Stimulated activated CD8-positive, alpha-beta memory T cell treated with anti-CD3 and anti-CD28 coated beads, Interleukin-7, amount 100 ng/mL, for 1 hour (primary cell): ENCODE results near the gene SYNDIG1.

ENCODE experiments used
- DNase-seq, 2 donors: peaks; one replicate each; pipeline ENCODE4 v3.0.0-alpha.2; 2020; ENCODE audit warnings: low read depth in 2 of 2

SYNDIG1 gene

DNA sequence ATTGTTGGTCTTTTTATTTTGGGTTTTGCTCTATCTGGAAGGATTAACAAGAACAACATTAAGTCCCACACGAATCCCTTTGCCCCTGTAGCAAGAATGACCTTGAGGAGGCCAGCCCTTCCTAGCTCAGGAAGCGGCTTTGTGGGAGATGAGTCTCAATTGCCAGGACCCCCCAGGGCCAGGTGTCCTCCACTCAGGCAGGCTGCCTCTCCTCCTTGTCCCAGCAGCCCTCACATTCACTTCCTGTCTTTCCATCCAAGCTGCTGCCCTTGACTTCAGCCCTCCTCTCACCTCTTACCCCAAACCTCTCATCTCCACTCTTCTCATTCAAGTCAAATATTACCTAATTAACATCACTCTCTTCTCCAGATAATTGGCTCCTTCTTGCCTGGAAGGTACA lies 22.6 kb upstream of the SYNDIG1 start:
- DNase-seq, result no peak

DNA sequence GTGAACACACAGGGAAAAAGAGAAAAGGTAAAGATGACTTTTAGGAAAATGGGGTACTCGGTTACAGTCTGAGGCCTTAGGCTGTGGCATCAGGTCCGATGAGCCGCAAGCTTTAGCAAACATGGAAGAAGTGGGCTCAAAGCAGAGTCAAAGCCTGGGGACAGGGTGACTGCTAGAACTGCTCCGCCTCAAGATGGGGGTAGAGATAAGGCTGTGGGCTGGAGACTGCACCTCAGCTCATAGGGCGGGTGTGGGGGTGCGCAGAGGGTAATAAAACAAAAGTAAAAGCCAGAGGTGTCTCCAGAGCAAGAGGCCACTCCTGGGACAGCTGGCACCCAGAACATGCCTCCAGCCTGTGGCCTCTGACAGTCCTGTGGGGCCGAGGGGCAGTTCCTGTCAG lies 21.3 kb upstream of the SYNDIG1 start:
- no peak for DNase-seq

DNA sequence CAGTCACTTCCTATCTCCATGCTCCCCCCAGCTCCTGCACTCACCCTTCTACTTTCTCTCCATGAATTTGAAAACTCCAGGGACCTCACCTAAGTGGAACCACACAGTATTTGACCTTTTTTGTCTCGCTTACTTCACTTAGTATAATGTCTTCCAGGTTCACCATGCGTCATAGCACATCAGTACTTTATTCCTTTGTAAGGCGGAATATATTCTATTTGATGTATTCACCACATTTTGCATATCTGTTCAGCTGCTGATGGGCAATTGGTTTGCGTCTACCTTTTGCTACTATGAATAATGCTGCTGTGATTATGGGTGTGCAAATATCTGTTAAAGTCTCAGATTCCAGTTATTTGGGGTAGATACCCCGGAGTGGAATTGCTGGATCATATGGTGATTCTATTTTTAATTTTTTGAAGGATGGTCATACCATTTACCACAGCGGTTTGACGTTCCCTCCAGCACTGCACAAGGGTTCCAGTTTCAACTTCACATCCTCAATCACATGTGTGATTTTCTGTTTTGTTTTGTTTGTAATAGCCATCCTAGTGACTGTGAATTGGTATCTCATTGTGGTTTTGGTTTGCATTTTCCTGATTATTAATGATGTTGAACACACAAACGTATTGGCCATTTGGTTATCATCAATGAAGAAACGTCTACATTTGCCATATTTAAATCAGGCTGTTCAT lies 20.3 kb upstream of the SYNDIG1 start:
- no peak for DNase-seq

DNA sequence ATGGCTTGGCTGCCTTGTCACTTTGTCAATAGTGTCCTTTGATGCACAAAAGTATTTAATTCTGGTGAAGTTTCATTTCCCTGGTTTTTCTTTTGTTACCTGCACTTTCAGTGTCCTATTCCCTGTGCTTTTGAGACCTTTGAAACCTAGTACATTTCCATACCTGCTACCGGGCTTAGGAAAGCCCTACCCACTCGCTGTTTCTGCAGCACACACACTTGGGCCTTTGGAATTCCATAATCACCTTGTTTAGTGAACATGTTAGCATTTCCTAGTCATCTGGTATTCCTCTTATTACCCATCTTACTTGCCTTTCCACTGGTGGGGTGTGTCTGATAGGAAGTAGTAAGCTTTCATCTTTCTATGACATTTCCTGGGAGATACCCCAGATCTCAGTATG lies 19.3 kb upstream of the SYNDIG1 start:
- DNase-seq, result no peak

DNA sequence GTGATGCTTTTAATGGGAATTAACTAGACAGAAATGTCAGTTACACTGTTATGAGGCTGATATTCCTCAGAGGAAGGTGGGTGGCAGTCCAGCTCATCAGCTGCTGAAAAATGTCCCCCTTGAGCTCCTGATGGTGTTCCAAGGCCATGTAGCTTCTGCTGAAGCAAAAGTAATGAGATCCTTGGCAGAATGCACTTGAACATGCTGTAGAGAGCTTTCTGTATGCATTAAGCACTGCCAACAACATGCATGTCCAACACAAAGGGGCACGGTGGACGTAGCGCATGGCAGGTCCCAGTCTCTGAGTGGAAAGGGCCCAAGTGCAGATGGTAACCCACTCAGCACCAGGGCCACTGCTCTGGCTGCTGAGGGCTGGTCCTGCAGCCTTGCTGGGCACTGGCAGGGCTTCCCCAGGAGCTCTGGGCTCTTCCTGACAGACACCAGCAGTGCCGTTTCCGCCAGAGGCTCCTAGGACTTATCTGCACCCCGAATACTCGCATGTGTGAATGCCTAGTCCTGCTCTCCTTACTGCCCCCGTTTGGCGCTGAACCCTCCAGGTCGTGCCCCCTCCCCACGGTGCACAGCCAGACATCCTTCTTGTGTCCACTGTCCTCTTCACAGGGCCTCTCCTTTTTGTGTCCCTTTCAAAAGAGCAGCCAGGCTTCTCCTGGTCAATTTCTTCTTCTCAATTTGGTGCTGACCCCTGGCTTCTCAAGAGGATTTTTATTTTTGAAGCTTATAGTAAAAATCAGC lies 18.6 kb upstream of the SYNDIG1 start:
- no peak for DNase-seq

DNA sequence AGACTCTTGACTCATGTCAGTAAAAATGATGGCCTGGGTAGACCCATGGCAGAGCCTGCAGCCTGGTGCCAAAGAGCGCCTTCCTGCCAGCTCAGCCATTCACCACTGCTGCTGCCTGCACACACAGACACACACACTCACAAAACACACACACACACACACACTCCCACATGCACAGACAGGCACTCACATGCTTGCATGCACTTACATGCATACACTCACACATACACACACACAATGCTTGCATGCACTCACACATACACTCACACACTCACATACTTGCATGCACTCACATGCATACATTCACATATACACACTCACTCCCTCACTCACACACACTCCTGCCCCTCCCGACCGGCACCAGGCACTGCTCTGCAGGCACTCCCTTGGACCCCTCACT lies 18.0 kb upstream of the SYNDIG1 start:
- DNase-seq, result no peak

DNA sequence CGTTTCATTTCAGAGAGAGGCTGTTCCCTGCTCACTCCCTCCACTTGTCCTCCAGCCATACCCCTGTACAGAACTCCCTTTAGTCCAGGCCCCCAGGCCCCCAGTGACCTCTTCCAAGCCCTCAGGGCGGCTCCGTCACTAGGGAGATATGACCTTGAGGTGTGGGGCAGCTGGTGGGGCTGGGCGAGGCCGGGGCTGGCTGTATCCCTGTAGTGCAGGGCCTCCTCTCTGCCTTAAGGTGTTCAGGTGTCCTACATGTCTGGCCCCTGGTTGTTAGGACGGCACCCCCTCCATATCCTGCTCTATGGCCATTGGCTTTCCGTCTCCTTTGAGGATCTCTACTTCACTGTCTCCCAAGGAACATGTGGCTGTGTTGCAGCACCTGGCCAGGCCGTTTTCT lies 17.4 kb upstream of the SYNDIG1 start:
- DNase-seq, result no peak

DNA sequence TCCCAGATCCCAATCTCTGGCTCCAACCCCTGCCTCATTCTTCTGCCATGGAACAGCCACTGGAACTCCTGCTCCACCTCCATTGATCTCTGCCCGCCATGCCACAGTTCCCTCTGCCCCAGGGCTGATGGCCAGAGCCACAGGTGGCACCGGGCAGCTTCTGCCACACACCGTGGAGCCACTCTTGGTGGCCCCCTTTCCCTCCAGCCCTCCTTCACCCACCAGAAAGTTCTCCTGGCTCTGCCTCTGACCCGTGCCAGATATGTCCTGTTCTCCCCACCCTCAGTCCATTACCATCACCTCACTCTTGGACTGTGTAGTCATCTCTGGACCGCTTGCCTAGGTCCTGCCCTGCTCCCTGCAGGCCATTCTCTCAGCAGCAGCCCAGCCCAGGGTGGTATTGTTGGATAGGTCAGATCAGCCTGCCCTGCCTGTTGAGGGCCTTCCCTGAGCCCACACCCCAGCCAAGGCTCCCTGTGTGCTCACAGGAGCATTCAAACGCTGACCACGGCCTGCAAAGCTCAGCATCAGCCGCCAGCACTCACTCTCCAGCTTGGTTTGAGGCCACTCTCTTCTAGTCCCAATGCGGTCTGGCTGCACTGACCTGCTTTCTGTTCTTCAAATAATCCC lies 16.8 kb upstream of the SYNDIG1 start:
- DNase-seq, result no peak

DNA sequence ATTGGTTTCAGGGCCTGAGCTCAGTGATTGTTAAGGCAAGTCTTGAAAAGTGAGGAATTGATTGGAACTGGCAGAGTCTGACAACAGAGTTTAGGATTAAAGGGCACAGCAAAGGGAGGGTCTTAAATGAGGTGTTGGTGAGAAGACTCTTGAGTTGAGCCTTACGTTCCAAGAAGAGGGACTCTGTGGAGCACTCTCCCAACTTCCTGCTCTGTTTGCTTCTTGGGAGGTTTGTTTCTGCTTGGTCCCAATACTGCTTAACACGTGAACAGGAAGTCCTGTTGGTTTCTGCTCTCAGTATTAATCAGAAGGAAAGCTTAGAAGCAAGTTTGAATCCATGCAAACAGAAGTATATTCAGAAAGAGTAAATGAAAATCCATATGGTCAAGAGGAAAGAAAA lies 15.6 kb upstream of the SYNDIG1 start:
- no peak for DNase-seq

DNA sequence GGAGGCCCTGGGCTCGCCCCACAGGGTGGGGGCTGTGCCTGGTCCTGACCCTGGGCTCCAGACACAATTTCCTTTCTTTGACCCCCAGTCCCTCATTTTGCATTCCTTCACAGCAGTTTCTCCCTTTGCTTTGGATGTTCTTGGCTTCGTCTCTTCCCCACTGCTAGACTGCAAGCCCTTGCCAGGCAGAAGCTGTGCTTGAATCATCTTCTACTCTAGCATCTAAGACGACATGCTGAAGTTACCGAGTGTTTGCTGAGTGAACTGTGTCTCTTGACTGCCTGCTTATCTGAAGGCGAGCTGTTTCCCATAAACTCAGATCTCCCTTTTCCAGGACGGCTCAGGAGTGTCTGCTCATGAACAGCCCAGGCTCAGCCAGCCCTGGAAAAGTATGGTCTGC lies 14.3 kb upstream of the SYNDIG1 start:
- no peak for DNase-seq

DNA sequence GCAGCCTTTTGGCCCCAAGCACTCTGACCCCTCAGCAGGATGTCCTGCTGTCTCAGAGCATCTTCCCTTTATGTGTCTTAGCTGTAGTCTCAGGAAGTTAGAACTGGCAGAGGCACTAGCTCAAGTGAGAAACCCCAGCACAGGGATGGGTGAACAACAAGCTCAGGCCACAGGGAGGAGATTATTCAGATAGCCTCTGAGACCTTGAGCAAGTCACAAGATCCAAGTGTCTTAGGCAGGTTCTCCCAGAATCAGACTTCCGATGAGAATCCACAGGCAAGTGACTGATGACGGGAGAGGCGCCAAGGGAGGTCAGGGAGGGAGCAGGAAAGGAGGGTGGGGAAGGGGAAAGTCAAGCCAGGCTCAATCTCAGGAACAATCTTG lies 13.0 kb upstream of the SYNDIG1 start:
- DNase-seq, result no peak

DNA sequence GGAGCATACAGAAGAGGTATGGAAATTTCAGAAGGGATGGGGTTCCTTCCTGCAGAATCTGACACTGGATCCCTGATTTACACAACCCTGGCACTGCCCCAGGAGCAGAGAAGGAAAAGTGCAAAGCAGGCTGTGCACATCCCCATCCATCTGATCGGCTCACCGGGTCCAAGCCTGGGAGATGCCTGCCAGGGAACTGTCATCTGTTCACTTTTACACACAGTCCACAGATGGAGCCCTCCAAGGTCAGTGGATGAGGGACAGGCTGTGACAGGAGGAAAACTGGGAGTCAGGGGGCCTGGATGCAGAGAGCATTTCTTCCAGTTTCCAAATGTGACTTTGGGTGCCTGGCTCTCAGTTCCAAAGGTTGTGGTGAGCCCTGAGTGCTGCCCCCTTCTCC lies 11.0 kb upstream of the SYNDIG1 start:
- DNase-seq, result no peak

DNA sequence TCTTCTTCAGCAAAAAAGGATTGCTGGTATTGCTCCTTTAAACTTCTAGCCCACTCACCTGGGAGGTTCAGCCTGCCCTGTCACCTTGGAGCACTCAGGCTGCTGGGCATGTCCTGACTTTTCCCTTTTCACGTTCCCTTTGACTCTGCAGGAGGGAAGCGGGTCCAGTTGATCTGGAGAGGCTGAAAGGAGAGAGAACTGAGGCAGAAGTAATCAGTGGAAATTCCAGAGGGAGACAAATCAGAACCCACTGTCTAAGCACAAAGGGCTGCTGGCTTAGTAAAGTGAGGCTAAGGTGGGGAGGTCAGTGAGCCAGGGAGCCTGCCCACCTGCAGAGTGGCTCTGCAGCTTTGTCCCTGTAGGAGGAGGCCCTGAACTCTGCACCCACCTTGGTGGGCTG lies 9.7 kb upstream of the SYNDIG1 start:
- DNase-seq, result no peak

DNA sequence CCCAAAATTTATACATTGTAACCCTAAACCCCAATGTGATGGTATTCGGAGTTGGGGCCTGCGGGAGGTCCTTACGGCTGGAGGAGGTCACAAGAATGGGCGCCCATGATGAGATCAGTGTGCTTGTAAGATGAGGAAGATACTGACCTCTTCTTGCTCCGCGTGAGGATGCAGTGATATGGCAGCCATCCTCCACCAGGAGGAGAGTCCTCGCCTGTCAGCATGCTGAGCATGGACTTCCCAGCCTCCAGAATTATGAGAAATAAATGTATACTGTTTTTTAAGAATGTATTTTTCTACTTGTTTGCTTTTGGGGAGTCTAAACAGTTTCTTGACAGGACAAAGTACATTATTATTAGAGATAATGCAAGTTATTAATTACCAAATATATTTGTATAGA lies 8.7 kb upstream of the SYNDIG1 start:
- no peak for DNase-seq

DNA sequence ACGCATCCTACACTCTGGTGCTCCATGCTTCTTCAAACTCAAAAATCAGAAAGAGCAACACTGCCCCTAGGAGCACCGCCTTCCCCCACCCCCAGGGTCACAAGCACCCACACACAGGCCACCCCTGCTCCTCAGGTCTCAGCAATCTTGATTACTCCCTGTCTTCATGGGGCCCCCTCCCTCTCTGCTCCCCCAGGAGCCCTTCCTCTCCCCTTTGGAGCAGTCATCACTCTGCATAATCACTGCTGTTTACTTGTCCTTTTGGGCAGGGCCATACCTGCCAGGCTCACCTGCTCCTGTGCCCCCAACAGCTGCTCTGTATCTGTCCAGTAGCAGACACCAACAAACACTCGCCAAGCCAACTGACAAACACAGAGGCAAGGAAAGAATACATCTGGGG lies 7.6 kb upstream of the SYNDIG1 start:
- no peak for DNase-seq

DNA sequence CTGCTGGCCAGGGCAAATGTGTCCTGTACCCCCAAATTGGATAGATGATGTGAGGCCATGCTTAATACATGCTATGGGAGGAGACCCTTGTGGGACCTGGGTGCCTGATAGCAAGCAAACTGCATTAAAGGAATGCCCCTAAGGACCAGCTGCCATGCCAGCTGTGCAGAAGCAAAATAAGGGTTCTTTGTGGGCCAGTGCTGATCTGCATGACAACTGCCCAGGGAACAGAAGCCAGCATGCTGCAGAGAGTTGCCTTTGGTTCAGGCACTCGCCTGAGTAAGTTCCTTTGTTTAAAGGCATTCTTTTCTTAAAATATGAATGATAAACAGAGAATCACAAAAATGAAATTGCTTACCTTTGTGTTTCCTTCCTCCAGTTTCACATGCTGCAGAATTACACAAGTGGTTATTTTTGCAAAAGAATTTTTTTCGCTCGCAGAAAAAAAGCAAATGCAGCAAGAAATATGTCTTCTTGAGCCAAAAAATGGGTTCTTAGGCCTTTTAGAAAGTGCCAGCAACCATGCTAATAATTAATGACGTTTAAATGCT lies 6.9 kb upstream of the SYNDIG1 start:
- no peak for DNase-seq

DNA sequence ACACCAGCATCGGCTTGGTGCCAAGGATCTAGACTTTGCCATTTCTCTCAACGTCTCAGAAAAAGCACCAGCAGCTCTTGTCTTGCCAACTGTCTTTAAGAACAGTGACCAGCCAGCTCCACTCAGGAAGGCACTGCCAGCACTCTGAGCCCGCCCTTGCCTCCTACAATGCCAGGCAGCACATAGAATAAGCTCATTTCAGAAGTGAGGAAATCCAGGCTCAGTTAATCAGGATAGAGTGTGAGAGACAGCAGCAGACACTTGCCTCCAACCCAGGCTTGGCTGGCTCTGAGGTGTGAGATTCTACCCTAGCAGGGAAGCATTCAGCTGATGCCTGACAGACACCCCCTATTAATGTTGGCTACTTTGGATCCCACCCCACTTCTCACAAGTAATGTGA lies 4.3 kb upstream of the SYNDIG1 start:
- DNase-seq, result no peak

DNA sequence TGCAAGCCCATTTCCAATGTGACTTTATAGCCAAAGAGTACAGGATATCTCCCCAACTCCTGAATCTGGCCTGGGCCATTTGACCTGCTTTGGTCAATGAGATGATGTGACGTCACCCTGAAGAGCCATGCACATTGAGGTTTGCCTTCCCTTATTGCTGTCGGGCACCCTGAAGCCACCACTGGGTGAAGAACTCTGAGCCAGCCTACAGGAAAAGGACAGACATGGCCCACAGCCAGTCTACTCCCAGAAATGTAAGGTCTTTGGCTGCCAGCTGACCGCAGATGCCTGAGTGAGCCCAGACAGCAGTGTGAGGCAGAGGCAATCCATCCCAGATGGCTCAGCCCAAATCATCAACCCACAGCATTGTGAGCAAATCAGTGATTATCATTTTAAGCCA lies 3.7 kb upstream of the SYNDIG1 start:
- DNase-seq, result no peak

DNA sequence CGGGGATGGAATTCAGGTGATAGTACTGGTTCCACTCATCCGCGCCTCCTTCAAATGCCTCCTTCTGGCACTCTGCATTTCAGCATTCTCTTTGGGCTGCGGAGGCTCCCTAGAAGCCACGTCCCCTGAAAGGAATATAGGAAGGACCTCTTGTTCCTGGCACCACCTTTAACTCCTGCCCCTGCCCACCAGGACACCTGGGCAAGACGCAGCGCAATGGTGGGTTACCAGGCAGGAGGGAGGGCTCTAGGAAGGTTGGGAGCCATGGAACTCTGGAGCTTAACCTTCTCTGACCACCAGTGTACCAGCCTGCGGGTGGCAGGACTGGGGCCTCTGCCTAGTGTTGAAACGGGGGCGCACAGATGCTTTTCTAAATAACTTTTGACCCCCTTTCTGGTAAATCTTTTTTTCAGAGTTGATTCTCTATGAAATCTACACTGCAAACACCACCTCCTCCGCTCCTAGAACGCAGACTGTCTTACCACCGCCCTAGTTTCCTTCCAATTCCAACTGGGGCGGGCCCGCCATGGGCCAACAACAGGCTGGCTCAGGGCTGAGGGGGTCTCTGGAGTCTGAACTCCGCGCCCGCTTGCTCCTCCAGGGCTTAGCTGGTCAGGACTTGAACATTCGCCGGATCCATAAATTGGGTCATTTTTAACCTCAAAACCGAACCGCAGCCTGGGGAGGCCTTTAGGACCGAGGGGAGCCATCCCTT lies 871 bp upstream of the SYNDIG1 start:
- DNase-seq, result no peak

DNA sequence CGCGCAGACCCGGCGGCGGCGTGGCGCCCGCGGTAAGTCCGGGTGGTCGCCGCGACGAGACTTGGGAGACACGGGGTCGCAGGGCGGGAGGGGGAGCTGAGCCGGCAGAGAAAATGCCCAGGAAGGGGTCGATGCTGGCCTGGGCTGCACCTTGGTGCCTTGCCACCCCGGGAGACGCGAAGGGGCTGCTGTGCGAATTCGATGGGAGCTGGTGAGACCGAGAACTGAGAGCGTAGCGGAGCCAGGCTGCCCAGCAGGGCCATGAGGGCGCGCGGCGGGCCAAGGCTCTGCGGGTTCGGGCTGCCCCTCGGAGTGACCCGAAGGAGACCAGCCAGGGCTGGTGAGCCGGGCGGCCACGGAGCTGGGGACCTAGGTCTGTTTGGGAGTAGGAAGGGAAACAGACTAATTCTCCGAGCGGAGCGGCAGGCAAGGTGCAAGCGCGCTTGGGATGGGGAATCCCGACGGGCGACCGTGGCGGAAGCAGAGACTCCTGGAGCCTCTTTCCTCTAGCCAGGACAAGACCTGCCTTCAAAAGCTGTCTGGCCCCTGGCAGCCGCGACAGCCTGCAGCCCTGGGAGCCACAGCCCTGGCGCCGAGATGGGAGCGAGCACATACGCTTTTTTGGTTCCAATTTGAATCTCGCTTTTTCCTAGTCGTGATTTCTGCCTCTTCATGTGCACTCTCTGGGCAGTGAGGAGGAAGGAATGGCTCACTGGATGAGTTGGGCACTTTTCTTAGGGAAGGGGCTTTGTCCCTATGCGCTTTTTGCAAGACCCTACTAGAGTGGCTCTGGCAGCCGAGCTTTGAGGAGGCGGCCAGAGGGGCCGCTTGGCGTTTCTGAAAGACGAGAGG lies 691 bp downstream of the SYNDIG1 start:
- DNase-seq, result no peak
